HEK293 (cell line): ENCODE results near the gene BCAS3.
A peak's percentile ranks its signal among the peaks of the same experiment; 100 is the strongest.

Experiments used
- CTCF ChIA-PET: fragments of 350-600 bp; formaldehyde crosslinking; extraction: SDS; loops from one replicate; lab custom pipeline; 2021; ENCODE audit warnings: antibody characterized with exemption; lab: Yijun Ruan, JAX
- POLR2A ChIA-PET: fragments of 300-600 bp; formaldehyde crosslinking; extraction: SDS; loops from one replicate; lab custom pipeline; 2020; ENCODE audit warnings: antibody characterized with exemption, inconsistent platforms; lab: Yijun Ruan, JAX
- H3K27ac ChIP-seq: fragments of 200-500 bp; sonication (Bioruptor generic); 2 replicates; pipeline ENCODE4 v1.5.1; 2014; ENCODE audit warnings: low read depth, low read length, control low read depth, inconsistent platforms; ENCODE audit errors: extremely low read depth
- H3K36me3 ChIP-seq, 2 experiments: fragments of 200-500 bp in 1 of 2; sonication (Bioruptor generic) in 1 of 2; 1 replicate in 1 of 2; 2 replicates in 1 of 2; pipeline ENCODE4 v1.5.1; 2014 to 2017; ENCODE audit warnings: inconsistent platforms in 2 of 2, low read length in 2 of 2; ENCODE audit not compliant: control insufficient read depth in 2 of 2, insufficient read depth in 1 of 2
- H3K4me1 ChIP-seq: fragments of 200-500 bp; sonication (Bioruptor generic); 2 replicates; pipeline ENCODE4 v1.5.1; 2014; ENCODE audit warnings: mild to moderate bottlenecking, low read length, inconsistent platforms; ENCODE audit not compliant: control insufficient read depth, insufficient read depth
- H3K4me3 ChIP-seq: 2 replicates; pipeline ENCODE4 v1.5.1; 2011; ENCODE audit warnings: low read depth, mild to moderate bottlenecking, control low read depth, low read length, moderate library complexity
- H3K9me3 ChIP-seq: fragments of 200-500 bp; sonication (Bioruptor generic); 2 replicates; pipeline ENCODE4 v1.5.1; 2014; ENCODE audit warnings: low read depth, low read length, inconsistent platforms; ENCODE audit not compliant: control insufficient read depth, insufficient read depth
- HOXA7 ChIP-seq: sonication (generic); formaldehyde crosslinking; IDR thresholded peaks from 2 replicates; pipeline ENCODE4 v1.8.1; 2022; ENCODE audit warnings: missing genetic modification reagents, borderline replicate concordance
- HOXD13 ChIP-seq: sonication (generic); formaldehyde crosslinking; IDR thresholded peaks from 2 replicates; pipeline ENCODE4 v1.8.0; 2022; ENCODE audit warnings: missing genetic modification reagents, borderline replicate concordance
- KLF9 ChIP-seq: fragments of 450-650 bp; formaldehyde crosslinking; IDR thresholded peaks from 2 replicates; pipeline ENCODE4 v1.5.1; 2016; ENCODE audit warnings: missing biosample characterization, missing genetic modification characterization, low read depth
- PRDM1 ChIP-seq: fragments of 450-650 bp; formaldehyde crosslinking; IDR thresholded peaks from 2 replicates; pipeline ENCODE4; 2016; ENCODE audit warnings: missing biosample characterization, missing genetic modification characterization
- SCRT2 ChIP-seq: fragments of 450-650 bp; formaldehyde crosslinking; IDR thresholded peaks from 2 replicates; pipeline ENCODE4 v1.5.1; 2016; ENCODE audit warnings: missing biosample characterization, missing genetic modification characterization
- WT1 ChIP-seq: fragments of 450-650 bp; formaldehyde crosslinking; IDR thresholded peaks from 2 replicates; pipeline ENCODE4 v1.5.1; 2016; ENCODE audit warnings: missing biosample characterization, missing genetic modification characterization
- ZBTB7A ChIP-seq: fragments of 450-650 bp; formaldehyde crosslinking; IDR thresholded peaks from 2 replicates; pipeline ENCODE4 v1.5.1; 2016; ENCODE audit warnings: low read depth, missing biosample characterization, missing genetic modification characterization
- ZNF140 ChIP-seq: fragments of 450-650 bp; formaldehyde crosslinking; IDR thresholded peaks from 2 replicates; pipeline ENCODE4 v1.5.1; 2016; ENCODE audit warnings: missing biosample characterization, missing genetic modification characterization
- ZNF2 ChIP-seq: fragments of 450-650 bp; formaldehyde crosslinking; IDR thresholded peaks from 2 replicates; pipeline ENCODE4 v1.5.1; 2016; ENCODE audit warnings: missing biosample characterization, missing genetic modification characterization
- ZNF292 ChIP-seq: fragments of 450-650 bp; formaldehyde crosslinking; IDR thresholded peaks from 2 replicates; pipeline ENCODE4 v1.5.1; 2016; ENCODE audit warnings: low read depth, missing biosample characterization, missing genetic modification characterization, borderline replicate concordance
- ZNF335 ChIP-seq: fragments of 450-650 bp; formaldehyde crosslinking; conservative IDR thresholded peaks from 2 replicates; pipeline ENCODE4 v1.5.1; 2016; ENCODE audit warnings: missing biosample characterization, missing genetic modification characterization
- ZNF341 ChIP-seq: fragments of 450-650 bp; formaldehyde crosslinking; IDR thresholded peaks from 2 replicates; pipeline ENCODE4; 2016; ENCODE audit warnings: low read depth, missing biosample characterization, missing genetic modification characterization
- ZNF394 ChIP-seq: fragments of 450-650 bp; formaldehyde crosslinking; IDR thresholded peaks from 2 replicates; pipeline ENCODE4 v1.5.1; 2016; ENCODE audit warnings: missing biosample characterization, missing genetic modification characterization, mild to moderate bottlenecking, moderate library complexity, borderline replicate concordance
- ZNF404 ChIP-seq: fragments of 450-650 bp; formaldehyde crosslinking; IDR thresholded peaks from 2 replicates; pipeline ENCODE4 v1.5.1; 2017; ENCODE audit warnings: missing biosample characterization, missing genetic modification characterization
- ZNF423 ChIP-seq: fragments of 450-650 bp; formaldehyde crosslinking; IDR thresholded peaks from 2 replicates; pipeline ENCODE4 v1.5.1; 2016; ENCODE audit warnings: missing biosample characterization, missing genetic modification characterization
- ZNF624 ChIP-seq: fragments of 450-650 bp; formaldehyde crosslinking; IDR thresholded peaks from 2 replicates; pipeline ENCODE4 v1.5.1; 2017; ENCODE audit warnings: missing biosample characterization, missing genetic modification characterization
- ZNF747 ChIP-seq: fragments of 450-650 bp; formaldehyde crosslinking; IDR thresholded peaks from 2 replicates; pipeline ENCODE4 v1.5.1; 2016; ENCODE audit warnings: missing biosample characterization, missing genetic modification characterization
- TF ChIP-seq, protein P1 (sequence below): fragments of 450-650 bp; formaldehyde crosslinking; IDR thresholded peaks from 2 replicates; pipeline ENCODE4 v1.5.1; 2016; ENCODE audit warnings: missing biosample characterization, missing genetic modification characterization
- TF ChIP-seq, protein P2 (sequence below): fragments of 450-650 bp; formaldehyde crosslinking; IDR thresholded peaks from 2 replicates; pipeline ENCODE4 v1.5.1; 2017; ENCODE audit warnings: missing biosample characterization, missing genetic modification characterization
- TF ChIP-seq, protein P3 (sequence below): fragments of 450-650 bp; formaldehyde crosslinking; IDR thresholded peaks from 2 replicates; pipeline ENCODE4 v1.5.1; 2017; ENCODE audit warnings: missing biosample characterization, missing genetic modification characterization

Gene BCAS3

DNA sequence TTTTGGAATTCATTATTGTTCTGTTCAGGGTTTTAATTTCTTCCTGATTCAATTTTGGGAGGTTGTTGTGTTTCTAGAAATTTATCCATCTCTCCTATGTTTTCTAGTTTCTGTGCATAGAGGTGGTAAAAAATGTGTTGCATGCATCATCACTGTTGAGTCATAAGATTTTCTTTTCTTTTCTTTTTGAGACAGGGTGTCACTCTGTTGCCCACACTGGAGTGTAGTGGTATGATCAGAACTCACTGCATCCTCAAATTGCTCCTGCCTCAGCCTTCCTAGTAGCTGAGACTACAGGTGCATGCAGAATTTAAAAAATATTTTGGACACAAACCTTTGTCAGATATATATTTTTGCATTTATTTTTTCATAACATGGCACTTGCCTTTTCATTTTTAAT, 184.8 kb downstream of the BCAS3 start:
- Histone ChIP-seq H3K4me1 (no peaks in the 10 kb centered on the region), H3K36me3 (no peaks in the 10 kb centered on the region), H3K9me3 (no peaks in the 10 kb centered on the region), H3K27ac (no peak overlapping the region), H3K4me3 (no peak overlapping the region)
- ChIA-PET POLR2A (no interaction called here), CTCF (no interaction called here)
- TF ChIP-seq WT1, result no peak
- no peak for TF ChIP-seq ZNF394 (tag by site-specific recombination)
- no peak for TF ChIP-seq HOXA7 (CRISPR knock-in tag)
- TF ChIP-seq, protein P1, sequence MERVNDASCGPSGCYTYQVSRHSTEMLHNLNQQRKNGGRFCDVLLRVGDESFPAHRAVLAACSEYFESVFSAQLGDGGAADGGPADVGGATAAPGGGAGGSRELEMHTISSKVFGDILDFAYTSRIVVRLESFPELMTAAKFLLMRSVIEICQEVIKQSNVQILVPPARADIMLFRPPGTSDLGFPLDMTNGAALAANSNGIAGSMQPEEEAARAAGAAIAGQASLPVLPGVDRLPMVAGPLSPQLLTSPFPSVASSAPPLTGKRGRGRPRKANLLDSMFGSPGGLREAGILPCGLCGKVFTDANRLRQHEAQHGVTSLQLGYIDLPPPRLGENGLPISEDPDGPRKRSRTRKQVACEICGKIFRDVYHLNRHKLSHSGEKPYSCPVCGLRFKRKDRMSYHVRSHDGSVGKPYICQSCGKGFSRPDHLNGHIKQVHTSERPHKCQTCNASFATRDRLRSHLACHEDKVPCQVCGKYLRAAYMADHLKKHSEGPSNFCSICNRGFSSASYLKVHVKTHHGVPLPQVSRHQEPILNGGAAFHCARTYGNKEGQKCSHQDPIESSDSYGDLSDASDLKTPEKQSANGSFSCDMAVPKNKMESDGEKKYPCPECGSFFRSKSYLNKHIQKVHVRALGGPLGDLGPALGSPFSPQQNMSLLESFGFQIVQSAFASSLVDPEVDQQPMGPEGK (tag by site-specific recombination), result no peak
- no peak for TF ChIP-seq ZNF292 (tag by site-specific recombination)
- no peak for TF ChIP-seq ZNF2 (tag by site-specific recombination)

DNA sequence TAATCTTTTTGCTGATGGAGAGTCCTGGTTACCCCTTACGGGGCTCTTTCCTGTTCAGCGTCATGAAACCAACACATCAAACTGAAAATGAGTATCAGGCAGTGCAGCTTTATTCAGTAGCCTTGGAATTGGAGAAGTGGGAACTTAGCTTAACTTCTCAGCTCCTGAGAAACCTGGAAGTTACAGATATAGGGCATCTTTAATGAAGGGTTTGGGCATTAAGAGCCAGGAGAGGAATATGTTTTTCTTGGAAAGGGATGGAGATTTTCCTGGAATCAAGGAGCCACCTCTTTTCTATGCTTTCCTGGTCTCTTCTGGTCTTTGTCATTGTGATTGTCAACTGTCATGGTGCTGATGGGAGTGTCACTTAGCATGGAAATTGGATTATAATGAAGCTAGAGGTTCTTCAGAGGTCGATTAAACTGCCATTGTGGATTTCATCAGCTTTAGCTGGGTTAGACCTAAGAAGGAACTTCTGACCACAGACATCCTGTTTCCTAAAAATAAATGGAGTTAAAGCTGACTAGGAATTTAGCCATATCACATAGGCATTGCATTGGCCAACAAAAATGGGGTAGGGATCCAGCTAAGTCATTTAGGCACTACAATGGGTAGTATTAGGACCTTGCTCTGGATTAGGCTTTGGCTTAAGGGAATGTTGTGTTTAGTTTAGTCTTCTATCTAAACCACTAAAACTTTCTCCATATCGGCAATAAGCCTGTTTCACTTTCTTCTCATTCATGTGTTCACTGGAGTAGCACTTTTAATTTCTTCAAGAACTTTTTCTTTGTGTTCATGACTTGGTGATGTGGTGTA, 186.4 kb downstream of the BCAS3 start:
- no peak overlapping the region for H3K4me3 ChIP-seq
- H3K27ac ChIP-seq, result no peak overlapping the region
- no peaks in the 10 kb centered on the region for H3K4me1 ChIP-seq
- H3K9me3 ChIP-seq, result no peaks in the 10 kb centered on the region
- TF ChIP-seq, protein P2, sequence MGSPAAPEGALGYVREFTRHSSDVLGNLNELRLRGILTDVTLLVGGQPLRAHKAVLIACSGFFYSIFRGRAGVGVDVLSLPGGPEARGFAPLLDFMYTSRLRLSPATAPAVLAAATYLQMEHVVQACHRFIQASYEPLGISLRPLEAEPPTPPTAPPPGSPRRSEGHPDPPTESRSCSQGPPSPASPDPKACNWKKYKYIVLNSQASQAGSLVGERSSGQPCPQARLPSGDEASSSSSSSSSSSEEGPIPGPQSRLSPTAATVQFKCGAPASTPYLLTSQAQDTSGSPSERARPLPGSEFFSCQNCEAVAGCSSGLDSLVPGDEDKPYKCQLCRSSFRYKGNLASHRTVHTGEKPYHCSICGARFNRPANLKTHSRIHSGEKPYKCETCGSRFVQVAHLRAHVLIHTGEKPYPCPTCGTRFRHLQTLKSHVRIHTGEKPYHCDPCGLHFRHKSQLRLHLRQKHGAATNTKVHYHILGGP (tag by site-specific recombination), result peak; percentile 67
- TF ChIP-seq ZNF335 (tag by site-specific recombination) (0 out of 2 replicates have a peak, but pooled peaks have one; percentile 24), KLF9 (no peak), ZNF140 (tag by site-specific recombination) (no peak), PRDM1 (tag by site-specific recombination) (peak; percentile 74), ZNF404 (no peak), SCRT2 (tag by site-specific recombination) (no peak), ZBTB7A (tag by site-specific recombination) (no peak)
- TF ChIP-seq, protein P3, sequence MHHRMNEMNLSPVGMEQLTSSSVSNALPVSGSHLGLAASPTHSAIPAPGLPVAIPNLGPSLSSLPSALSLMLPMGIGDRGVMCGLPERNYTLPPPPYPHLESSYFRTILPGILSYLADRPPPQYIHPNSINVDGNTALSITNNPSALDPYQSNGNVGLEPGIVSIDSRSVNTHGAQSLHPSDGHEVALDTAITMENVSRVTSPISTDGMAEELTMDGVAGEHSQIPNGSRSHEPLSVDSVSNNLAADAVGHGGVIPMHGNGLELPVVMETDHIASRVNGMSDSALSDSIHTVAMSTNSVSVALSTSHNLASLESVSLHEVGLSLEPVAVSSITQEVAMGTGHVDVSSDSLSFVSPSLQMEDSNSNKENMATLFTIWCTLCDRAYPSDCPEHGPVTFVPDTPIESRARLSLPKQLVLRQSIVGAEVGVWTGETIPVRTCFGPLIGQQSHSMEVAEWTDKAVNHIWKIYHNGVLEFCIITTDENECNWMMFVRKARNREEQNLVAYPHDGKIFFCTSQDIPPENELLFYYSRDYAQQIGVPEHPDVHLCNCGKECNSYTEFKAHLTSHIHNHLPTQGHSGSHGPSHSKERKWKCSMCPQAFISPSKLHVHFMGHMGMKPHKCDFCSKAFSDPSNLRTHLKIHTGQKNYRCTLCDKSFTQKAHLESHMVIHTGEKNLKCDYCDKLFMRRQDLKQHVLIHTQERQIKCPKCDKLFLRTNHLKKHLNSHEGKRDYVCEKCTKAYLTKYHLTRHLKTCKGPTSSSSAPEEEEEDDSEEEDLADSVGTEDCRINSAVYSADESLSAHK (tag by site-specific recombination), result no peak
- ChIA-PET CTCF (interaction anchor here (0.8 to 1.4 kb wide), 3 partner anchors 54 to 144 kb away, joined by 3 to 4 read pairs (median 4); no protein-coding TSS in a partner anchor), POLR2A (interaction anchor here (0.6 to 1.5 kb wide), 2 partner anchors 85 to 187 kb away, joined by 3 read pairs; partner anchors contain the start of gene BCAS3)
- no peaks in the 10 kb centered on the region for H3K36me3 ChIP-seq

DNA sequence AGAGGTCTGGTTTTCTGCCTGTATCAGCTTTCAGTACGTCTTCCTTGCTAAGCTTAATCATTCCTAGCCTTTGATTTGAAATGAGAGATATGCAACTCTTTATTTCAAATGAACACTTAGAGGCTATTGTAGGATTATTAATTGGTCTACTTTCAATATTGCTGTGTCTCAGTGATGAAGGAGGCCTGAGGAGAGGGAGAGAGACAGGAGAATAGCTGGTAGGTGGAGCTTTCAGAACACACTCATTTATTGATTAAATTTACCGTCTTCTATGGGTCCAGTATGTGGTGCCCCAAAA, 187.0 kb downstream of the BCAS3 start:
- no peak overlapping the region for H3K27ac ChIP-seq
- POLR2A ChIA-PET, result interaction anchor here (1.5 kb wide), 1 partner anchor 187 kb away, joined by 3 read pairs; the partner anchor contains the start of gene BCAS3
- H3K4me1 ChIP-seq, result no peaks in the 10 kb centered on the region
- no peaks in the 10 kb centered on the region for H3K9me3 ChIP-seq
- CTCF ChIA-PET, result interaction anchor here (1.0 to 1.4 kb wide), 2 partner anchors 54 to 144 kb away, joined by 3 to 4 read pairs; no protein-coding TSS in a partner anchor
- TF ChIP-seq ZNF341 (tag by site-specific recombination) (no peak), KLF9 (no peak), ZNF423 (tag by site-specific recombination) (no peak), HOXD13 (CRISPR knock-in tag) (no peak), ZNF747 (tag by site-specific recombination) (no peak), ZNF624 (tag by site-specific recombination) (no peak)
- H3K36me3 ChIP-seq, result no peaks in the 10 kb centered on the region
- H3K4me3 ChIP-seq, result no peak overlapping the region
